ENCODE data around the gene KLHL17.
A peak's percentile ranks its signal among the peaks of the same experiment; 100 is the strongest.

Gene KLHL17

DNA sequence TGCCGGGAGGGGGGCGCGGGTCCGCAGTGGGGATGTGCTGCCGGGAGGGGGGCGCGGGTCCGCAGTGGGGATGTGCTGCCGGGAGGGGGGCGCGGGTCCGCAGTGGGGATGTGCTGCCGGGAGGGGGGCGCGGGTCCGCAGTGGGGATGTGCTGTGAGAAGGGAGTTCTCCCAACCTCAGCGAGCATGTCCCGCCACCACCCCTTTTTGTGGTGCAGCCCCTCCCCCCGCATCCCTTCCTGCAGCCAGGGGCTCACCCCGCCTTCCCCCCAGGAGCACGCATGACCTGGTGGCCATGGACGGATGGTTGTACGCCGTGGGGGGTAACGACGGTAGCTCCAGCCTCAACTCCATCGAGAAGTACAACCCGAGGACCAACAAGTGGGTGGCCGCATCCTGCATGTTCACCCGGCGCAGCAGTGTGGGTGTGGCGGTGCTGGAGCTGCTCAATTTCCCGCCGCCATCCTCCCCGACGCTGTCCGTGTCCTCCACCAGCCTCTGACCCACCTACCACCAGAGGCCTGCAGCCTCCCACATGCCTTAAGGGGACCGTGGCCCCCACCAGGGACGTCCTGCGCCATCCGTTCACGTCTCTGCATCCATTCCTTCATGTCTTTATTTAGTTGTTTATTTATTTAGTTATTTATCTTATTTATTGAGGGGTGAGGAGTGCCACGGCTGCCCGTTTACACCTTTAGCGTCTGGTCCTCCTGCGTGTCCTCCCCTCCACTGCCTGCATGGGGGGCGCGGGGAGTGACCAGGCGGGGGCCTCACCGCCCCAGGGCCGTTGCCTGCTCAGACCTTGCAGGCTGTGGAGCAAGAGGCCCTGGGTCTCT is 4.5 kb downstream of the KLHL17 start:
- no peak for DNase-seq (ENCODE audit: low read depth)
- H3K4me3 ChIP-seq (ENCODE audit: control insufficient read depth, low read depth, low read length) = no peak overlapping the region

DNA sequence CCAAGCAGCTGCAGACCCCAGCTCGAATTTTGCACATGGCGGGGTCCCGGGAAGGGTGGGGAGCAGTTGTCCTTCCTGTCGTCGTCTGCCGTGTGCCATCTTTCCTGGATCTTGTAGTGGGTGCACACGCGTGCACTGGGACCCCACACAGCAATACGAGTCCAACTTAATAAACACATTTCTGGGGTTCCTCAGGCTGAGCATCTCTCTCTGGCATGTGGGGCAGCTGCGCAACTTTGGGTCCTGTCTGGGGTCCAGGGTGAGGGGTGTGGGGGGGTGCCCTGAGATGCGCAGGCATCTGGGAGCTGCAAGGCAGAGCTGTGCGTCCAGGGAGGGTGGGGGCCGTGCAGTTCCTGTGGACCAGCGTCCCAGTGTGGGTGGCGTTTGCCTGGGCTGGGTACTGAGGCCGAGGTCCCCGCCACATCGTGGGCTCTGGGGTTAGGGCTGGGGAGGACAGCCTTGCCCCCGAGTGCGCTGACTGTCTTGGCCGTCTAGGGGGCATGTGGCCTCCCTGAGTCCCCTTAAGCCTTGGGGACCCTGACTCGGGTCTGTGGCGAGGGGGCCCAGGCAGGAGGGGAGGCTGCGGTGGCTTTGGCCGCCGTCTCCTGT is 5.2 kb downstream of the KLHL17 start:
- H3K4me3 ChIP-seq (ENCODE audit: control insufficient read depth, low read depth, low read length) = no peak overlapping the region
- no peak for DNase-seq (ENCODE audit: low read depth)

More for the DNA sequence above, 4.5 kb downstream of the KLHL17 start:
- TF ChIP-seq, protein P1, sequence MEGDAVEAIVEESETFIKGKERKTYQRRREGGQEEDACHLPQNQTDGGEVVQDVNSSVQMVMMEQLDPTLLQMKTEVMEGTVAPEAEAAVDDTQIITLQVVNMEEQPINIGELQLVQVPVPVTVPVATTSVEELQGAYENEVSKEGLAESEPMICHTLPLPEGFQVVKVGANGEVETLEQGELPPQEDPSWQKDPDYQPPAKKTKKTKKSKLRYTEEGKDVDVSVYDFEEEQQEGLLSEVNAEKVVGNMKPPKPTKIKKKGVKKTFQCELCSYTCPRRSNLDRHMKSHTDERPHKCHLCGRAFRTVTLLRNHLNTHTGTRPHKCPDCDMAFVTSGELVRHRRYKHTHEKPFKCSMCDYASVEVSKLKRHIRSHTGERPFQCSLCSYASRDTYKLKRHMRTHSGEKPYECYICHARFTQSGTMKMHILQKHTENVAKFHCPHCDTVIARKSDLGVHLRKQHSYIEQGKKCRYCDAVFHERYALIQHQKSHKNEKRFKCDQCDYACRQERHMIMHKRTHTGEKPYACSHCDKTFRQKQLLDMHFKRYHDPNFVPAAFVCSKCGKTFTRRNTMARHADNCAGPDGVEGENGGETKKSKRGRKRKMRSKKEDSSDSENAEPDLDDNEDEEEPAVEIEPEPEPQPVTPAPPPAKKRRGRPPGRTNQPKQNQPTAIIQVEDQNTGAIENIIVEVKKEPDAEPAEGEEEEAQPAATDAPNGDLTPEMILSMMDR (conservative IDR thresholded peaks at IDR 0.05; ENCODE audit: control insufficient read depth, insufficient read depth, low read depth, low read length) = no peak

DNA sequence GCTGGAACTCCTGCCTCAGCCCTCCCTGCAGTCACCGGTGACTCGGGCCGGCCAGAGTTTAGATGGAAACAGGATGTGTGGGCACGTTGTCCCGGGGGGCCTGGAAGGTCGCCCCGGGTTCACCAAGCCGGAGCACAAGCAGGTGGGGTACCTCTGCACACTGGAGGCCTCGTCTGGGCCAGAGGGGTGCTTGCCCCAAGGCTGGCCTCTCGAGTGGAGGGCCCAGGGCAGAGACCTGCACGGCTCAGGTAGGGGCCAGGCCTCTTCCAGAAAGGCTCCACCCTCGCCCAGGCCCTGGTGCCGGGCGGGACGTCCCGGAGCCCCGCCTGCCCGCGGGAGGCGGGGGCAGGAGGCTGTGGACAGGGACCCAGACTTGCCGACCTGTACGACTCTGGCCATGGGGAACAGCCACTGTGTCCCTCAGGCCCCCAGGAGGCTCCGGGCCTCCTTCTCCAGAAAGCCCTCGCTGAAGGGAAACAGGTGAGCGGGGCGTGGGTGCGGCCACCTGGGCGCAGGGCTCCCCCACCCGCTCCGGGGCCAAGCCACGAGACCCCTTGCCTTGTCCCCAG is 5.8 kb downstream of the KLHL17 start, which contains the start of gene PLEKHN1:
Gene PLEKHN1 (plus strand): TSS at position 348 of the 569 bp plus-strand sequence. CDS start 50 bp downstream, at position 398.
- DNase-seq (ENCODE audit: low read depth) = peak; percentile 42
- peak within 1 kb of the TSS; percentile 54 for H3K4me3 ChIP-seq (ENCODE audit: control insufficient read depth, low read depth, low read length)
- TF ChIP-seq, protein P1 (conservative IDR thresholded peaks at IDR 0.05; ENCODE audit: control insufficient read depth, insufficient read depth, low read depth, low read length) = no peak

More for the DNA sequence above, 5.2 kb downstream of the KLHL17 start:
- TF ChIP-seq, protein P1 (conservative IDR thresholded peaks at IDR 0.05; ENCODE audit: control insufficient read depth, insufficient read depth, low read depth, low read length) = no peak

DNA sequence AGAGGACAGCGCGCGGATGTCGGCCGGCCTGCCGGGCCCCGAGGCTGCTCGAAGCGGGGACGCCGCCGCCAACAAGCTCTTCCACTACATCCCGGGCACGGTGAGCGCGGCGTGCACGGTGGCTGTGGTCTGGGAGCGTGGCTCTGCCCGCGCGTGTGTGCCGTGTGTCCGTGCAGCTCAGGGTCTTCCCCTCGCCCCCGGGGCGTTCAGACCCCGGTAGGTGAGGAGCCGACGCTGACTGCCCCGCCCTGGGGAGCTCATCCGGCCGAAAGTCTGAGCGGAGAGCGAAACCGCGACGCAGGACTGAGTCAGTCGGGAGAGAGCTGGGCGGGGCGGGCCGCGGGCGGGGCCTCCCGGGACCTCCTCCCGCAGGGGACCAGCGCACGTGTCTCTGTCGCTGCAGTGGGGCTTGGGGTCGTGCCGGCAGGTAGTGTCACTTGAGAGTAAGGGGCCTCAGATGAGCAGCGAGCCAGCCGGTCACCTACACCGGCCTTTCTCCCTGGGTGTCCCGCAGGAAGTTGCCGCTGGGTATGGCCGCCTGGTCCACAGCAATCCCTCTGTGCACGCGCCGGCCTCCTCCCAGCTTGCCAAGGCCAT is 6.4 kb downstream of the KLHL17 start:
- peak; percentile 52 for DNase-seq (ENCODE audit: low read depth)
- peak overlapping the region; percentile 54 for H3K4me3 ChIP-seq (ENCODE audit: control insufficient read depth, low read depth, low read length)
- TF ChIP-seq, protein P1 (conservative IDR thresholded peaks at IDR 0.05; ENCODE audit: control insufficient read depth, insufficient read depth, low read depth, low read length) = no peak

DNA sequence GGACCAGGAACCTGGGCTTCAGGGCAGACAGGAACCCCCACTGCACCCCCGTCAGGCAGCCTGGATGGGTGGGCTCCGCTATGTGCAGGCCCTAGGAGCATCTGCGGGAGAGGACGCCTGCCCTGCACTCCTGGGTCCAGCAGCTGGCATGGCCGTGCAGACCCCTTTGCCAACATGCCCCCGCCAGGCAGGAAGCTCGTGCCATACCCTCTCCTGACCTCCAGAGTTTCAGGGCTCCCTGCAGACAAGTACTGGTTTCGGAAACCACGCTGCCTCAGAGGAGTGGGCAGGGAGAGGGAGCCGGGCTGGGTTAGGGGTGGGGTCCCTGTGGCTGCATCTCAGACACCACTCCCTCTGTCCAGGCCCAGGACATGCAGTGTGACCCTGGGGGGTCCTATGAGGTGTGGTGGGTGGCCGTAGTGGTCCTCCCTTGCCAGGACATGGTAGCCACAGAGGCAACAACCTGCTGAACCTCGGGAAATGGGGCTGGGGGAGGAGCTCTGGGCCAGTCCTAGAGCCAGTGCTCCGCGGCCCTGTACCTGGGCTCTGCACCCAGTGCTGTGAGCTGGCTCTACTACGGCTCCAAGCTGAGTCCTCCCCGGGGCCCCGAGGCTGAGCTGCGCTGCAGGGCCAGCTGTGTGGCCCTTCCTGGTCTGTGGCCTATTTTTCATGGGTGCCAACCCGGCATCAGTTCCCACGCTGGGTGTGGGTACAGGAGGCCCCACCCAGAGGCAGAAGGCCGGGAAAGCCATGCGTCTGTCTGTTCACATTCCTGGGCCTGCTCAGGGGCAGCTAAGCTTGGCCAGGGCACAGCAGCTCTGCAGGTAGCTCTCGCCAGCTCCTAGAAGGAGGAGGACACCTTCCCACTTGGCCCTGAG is 7.3 kb downstream of the KLHL17 start:
- H3K4me3 ChIP-seq (ENCODE audit: control insufficient read depth, low read depth, low read length) = no peak overlapping the region
- DNase-seq (ENCODE audit: low read depth) = no peak
- TF ChIP-seq, protein P1 (conservative IDR thresholded peaks at IDR 0.05; ENCODE audit: control insufficient read depth, insufficient read depth, low read depth, low read length) = no peak

All from fibroblast of mammary gland (primary cell).